ENCODE results near the gene AGO4. TPM values are rescaled to one million over a fixed set of nuclear protein-coding genes. Genes with fewer than 3 reads are reported as not detected.
"Not testable (repeated sequence)": the region's sequence is repeated elsewhere in the genome, so short reads cannot be mapped to it uniquely, and the experiment has no call there.

The AGO4 gene
- total and polyA plus RNA-seq, 4 experiments from 2014 or later, result 3.6 to 32.9 (median 21.9) TPM

DNA sequence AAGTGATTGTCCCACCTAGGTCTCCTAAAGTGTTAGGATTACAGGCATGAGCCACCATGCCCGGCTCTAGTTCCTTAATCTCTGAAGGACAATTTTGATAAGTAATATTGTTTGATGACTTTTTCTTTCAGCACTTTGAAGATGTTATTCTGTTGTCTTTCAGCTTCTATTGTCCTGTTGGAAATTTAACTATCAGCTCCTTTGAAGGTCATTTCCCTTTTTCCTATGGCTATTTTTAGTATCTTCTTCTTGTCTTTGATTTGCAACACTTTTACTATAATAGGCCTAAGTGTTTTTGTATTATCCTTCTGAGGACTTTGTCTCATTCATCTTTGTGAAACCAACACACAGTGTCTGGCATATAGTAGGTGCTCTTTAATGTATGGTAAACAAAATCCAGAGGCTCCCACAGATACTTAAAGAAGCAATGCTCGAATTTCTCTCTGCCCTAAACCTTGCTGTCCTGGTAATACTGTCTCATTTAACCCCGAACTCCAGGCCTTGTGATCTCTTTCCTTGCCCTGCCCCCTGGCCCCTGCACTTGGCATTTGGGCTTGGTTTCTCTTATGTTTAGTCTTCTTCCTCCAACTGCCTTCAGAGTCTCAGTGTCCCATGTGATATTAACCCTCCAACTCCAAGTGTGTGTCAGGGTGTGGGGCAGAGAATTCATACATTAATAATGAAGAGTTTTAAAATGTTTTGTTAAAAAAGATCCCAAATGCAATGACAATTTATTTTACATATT, 56.2 kb downstream of the AGO4 start:
- H3K36me3 ChIP-seq (ENCODE audit: insufficient read depth, low read length), result no peaks in the 10 kb centered on the region
- Mint-ChIP-seq H3K27me3 (no peaks in the 10 kb centered on the region), H3K4me1 (peaks cover 0 to 1% (median 0%) of the 10 kb centered on the region in 4 donors), H3K27ac (no peak overlapping the region), H3K4me3 (no peak overlapping the region), H3K9me3 (peaks cover 0 to 1% (median 0%) of the 10 kb centered on the region in 8 donors), H3K36me3 (no peaks in the 10 kb centered on the region)
- H3K4me1 ChIP-seq (ENCODE audit: insufficient read depth, low read length), result no peaks in the 10 kb centered on the region
- intact Hi-C loops (cut with micrococcal nuclease), result no loop called here
- ChIA-PET CTCF (ENCODE audit: partially characterized antibody) (interaction anchor here (1.5 kb wide), 1 partner anchor 9 kb away, joined by 4 read pairs; no protein-coding TSS in a partner anchor), POLR2A (ENCODE audit: partially characterized antibody) (no interaction called here)
- no peak for DNase-seq
- H3K27me3 ChIP-seq (ENCODE audit: insufficient read depth, low read length), result no peaks in the 10 kb centered on the region
- no peaks in the 10 kb centered on the region for H3K9me3 ChIP-seq (ENCODE audit: control insufficient read depth in 1 of 2, low read length in 2 of 2)
- no peak overlapping the region for H3K27ac ChIP-seq (ENCODE audit: low read depth, low read length)
- no peak overlapping the region for H3K4me3 ChIP-seq (ENCODE audit: low read length in 2 of 2)

DNA sequence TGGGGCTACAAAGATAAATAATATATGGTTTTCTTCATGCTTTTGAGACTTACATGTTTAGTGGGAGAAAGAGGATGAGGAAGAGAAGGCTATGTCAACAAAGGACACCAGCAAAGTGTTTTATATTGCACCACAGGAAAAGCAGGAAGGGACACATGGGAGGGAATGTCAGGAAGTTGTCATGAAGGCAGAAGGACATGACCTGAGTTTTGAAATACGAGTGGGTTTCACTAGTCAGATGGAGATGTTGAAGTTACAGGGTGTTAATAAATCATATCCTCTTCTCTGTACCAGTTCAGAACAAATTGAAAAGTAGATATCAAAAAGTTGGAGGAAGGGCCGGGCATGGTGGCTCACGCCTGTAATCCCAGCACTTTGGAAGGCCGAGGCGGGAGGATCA, 57.0 kb downstream of the AGO4 start:
- DNase-seq, result no peak
- intact Hi-C loops (cut with micrococcal nuclease), result no loop called here
- Mint-ChIP-seq H3K4me3 (no peak overlapping the region), H3K27ac (no peak overlapping the region), H3K9me3 (peaks cover 0 to 1% (median 0%) of the 10 kb centered on the region in 8 donors), H3K36me3 (no peaks in the 10 kb centered on the region), H3K4me1 (peaks cover 0 to 1% (median 0%) of the 10 kb centered on the region in 4 donors), H3K27me3 (no peaks in the 10 kb centered on the region)
- no peak overlapping the region for H3K27ac ChIP-seq (ENCODE audit: low read depth, low read length)
- no peaks in the 10 kb centered on the region for H3K4me1 ChIP-seq (ENCODE audit: insufficient read depth, low read length)
- CTCF ChIA-PET (ENCODE audit: partially characterized antibody), result no interaction called here
- no peaks in the 10 kb centered on the region for H3K9me3 ChIP-seq (ENCODE audit: control insufficient read depth in 1 of 2, low read length in 2 of 2)
- H3K27me3 ChIP-seq (ENCODE audit: insufficient read depth, low read length), result no peaks in the 10 kb centered on the region
- POLR2A ChIA-PET (ENCODE audit: partially characterized antibody), result no interaction called here
- no peak overlapping the region for H3K4me3 ChIP-seq (ENCODE audit: low read length in 2 of 2)
- no peaks in the 10 kb centered on the region for H3K36me3 ChIP-seq (ENCODE audit: insufficient read depth, low read length)

DNA sequence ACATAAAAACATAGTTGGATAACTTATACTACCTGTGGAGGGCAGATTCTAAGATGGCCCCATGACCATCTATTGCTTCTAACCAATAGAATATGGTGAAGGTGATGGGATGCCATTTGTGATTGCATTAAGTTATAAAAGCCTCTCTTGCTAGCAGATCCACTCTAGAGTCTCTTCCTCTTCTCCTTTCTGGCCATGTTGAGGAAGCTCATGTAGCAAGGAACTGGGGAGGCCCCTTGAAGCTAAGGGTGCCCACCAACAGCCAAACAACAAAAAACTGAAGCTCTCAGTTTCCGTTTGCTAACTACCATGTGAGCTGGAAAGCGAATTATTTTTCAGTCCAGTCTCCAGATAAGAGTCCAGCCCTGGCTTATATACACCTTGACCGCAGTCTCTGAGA, 59.2 kb downstream of the AGO4 start:
- CTCF ChIA-PET (ENCODE audit: partially characterized antibody), result no interaction called here

GRCh38 chr1:35869245-35869950, 61.6 kb downstream of the AGO4 start:
- POLR2A ChIA-PET (ENCODE audit: partially characterized antibody); H3K27me3 Mint-ChIP-seq; H3K4me3 Mint-ChIP-seq; H3K4me1 Mint-ChIP-seq; H3K9me3 Mint-ChIP-seq; DNase-seq; H3K27ac Mint-ChIP-seq; H3K27me3 ChIP-seq (ENCODE audit: insufficient read depth, low read length); H3K4me1 ChIP-seq (ENCODE audit: insufficient read depth, low read length); H3K9me3 ChIP-seq (ENCODE audit: control insufficient read depth in 1 of 2, low read length in 2 of 2); intact Hi-C loops (cut with micrococcal nuclease); CTCF ChIA-PET (ENCODE audit: partially characterized antibody); H3K27ac ChIP-seq (ENCODE audit: low read depth, low read length); H3K36me3 ChIP-seq (ENCODE audit: insufficient read depth, low read length); H3K4me3 ChIP-seq (ENCODE audit: low read length in 2 of 2); H3K36me3 Mint-ChIP-seq: not testable (repeated sequence)

More for the DNA sequence above, 59.2 kb downstream of the AGO4 start:
- no peaks in the 10 kb centered on the region for H3K36me3 Mint-ChIP-seq
- Histone ChIP-seq H3K9me3 (ENCODE audit: control insufficient read depth in 1 of 2, low read length in 2 of 2) (no peaks in the 10 kb centered on the region), H3K27me3 (ENCODE audit: insufficient read depth, low read length) (no peaks in the 10 kb centered on the region), H3K4me1 (ENCODE audit: insufficient read depth, low read length) (no peaks in the 10 kb centered on the region), H3K36me3 (ENCODE audit: insufficient read depth, low read length) (no peaks in the 10 kb centered on the region), H3K4me3 (ENCODE audit: low read length in 2 of 2) (no peak overlapping the region), H3K27ac (ENCODE audit: low read depth, low read length) (no peak overlapping the region)
- H3K4me1 Mint-ChIP-seq, result peaks cover 0 to 1% (median 0%) of the 10 kb centered on the region in 4 donors
- no peak overlapping the region for H3K4me3 Mint-ChIP-seq
- peaks cover 0 to 1% (median 0%) of the 10 kb centered on the region in 8 donors for H3K9me3 Mint-ChIP-seq
- H3K27me3 Mint-ChIP-seq, result peaks cover 0 to 1% of the 10 kb centered on the region in 2 donors
- no peak overlapping the region for H3K27ac Mint-ChIP-seq
- DNase-seq, result no peak
- intact Hi-C loops (cut with micrococcal nuclease), result no loop called here
- POLR2A ChIA-PET (ENCODE audit: partially characterized antibody), result no interaction called here

GRCh38 chr1:35870651-35871309, 63.0 kb downstream of the AGO4 start:
- Mint-ChIP-seq H3K9me3 (peaks cover 0 to 1% (median 0%) of the 10 kb centered on the region in 8 donors), H3K27me3 (peaks cover 0 to 1% of the 10 kb centered on the region in 2 donors), H3K27ac (no peak overlapping the region), H3K36me3 (no peaks in the 10 kb centered on the region), H3K4me1 (no peaks in the 10 kb centered on the region), H3K4me3 (no peak overlapping the region)
- intact Hi-C loops (cut with micrococcal nuclease), result no loop called here
- CTCF ChIA-PET (ENCODE audit: partially characterized antibody), result no interaction called here
- no peaks in the 10 kb centered on the region for H3K9me3 ChIP-seq (ENCODE audit: control insufficient read depth in 1 of 2, low read length in 2 of 2)
- H3K4me1 ChIP-seq (ENCODE audit: insufficient read depth, low read length), result no peaks in the 10 kb centered on the region
- H3K36me3 ChIP-seq (ENCODE audit: insufficient read depth, low read length), result no peaks in the 10 kb centered on the region
- DNase-seq, result no peak
- POLR2A ChIA-PET (ENCODE audit: partially characterized antibody), result no interaction called here
- no peak overlapping the region for H3K4me3 ChIP-seq (ENCODE audit: low read length in 2 of 2)
- no peak overlapping the region for H3K27ac ChIP-seq (ENCODE audit: low read depth, low read length)
- no peaks in the 10 kb centered on the region for H3K27me3 ChIP-seq (ENCODE audit: insufficient read depth, low read length)

- no peak overlapping the region for H3K27ac Mint-ChIP-seq
- intact Hi-C loops (cut with micrococcal nuclease), result no loop called here
- H3K27ac ChIP-seq (ENCODE audit: low read depth, low read length), result no peak overlapping the region
- no peaks in the 10 kb centered on the region for H3K36me3 ChIP-seq (ENCODE audit: insufficient read depth, low read length)
- POLR2A ChIA-PET (ENCODE audit: partially characterized antibody), result no interaction called here
- H3K36me3 Mint-ChIP-seq, result no peaks in the 10 kb centered on the region
- H3K4me3 ChIP-seq (ENCODE audit: low read length in 2 of 2), result no peak overlapping the region
- no peaks in the 10 kb centered on the region for H3K4me1 Mint-ChIP-seq
- no peaks in the 10 kb centered on the region for H3K9me3 ChIP-seq (ENCODE audit: control insufficient read depth in 1 of 2, low read length in 2 of 2)
- H3K4me1 ChIP-seq (ENCODE audit: insufficient read depth, low read length), result no peaks in the 10 kb centered on the region
- DNase-seq, result no peak
- peaks cover 0 to 1% (median 0%) of the 10 kb centered on the region in 8 donors for H3K9me3 Mint-ChIP-seq
- no peaks in the 10 kb centered on the region for H3K27me3 ChIP-seq (ENCODE audit: insufficient read depth, low read length)
- CTCF ChIA-PET (ENCODE audit: partially characterized antibody), result interaction anchor here (1.4 to 3.3 kb wide), 2 partner anchors 10 kb away, joined by 4 to 16 read pairs; partner anchors contain the start of gene AGO1
- H3K27me3 Mint-ChIP-seq, result peaks cover 0 to 1% of the 10 kb centered on the region in 2 donors
- no peak overlapping the region for H3K4me3 Mint-ChIP-seq
These were observed 65.5 kb downstream of the AGO4 start for GRCh38 chr1:35873243-35873750.

DNA sequence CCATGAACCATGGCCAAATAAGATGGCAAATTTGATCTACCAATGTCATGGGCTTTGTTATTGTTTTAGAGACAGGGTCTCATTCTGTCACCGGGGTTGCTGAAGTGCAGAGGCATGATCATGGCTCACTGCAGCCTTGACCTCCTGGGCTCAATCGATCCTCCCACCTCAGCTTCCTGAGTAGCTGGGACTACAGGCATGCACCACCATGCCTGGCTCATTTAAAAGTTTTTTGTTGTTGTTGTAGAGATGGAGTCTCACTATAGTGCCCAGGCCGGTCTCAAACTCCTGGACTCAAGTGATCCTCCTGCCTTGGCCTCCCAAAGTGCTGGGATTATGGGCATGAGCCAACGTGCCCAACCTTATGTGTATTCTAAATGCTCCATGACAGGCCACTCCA, 66.3 kb downstream of the AGO4 start:
- H3K36me3 ChIP-seq (ENCODE audit: insufficient read depth, low read length); H3K27me3 ChIP-seq (ENCODE audit: insufficient read depth, low read length); DNase-seq; H3K4me3 Mint-ChIP-seq; H3K9me3 ChIP-seq (ENCODE audit: control insufficient read depth in 1 of 2, low read length in 2 of 2); H3K9me3 Mint-ChIP-seq; H3K4me1 ChIP-seq (ENCODE audit: insufficient read depth, low read length); H3K36me3 Mint-ChIP-seq; H3K27ac ChIP-seq (ENCODE audit: low read depth, low read length); H3K27ac Mint-ChIP-seq; H3K4me3 ChIP-seq (ENCODE audit: low read length in 2 of 2); H3K27me3 Mint-ChIP-seq; intact Hi-C loops (cut with micrococcal nuclease); POLR2A ChIA-PET (ENCODE audit: partially characterized antibody); H3K4me1 Mint-ChIP-seq: not testable (repeated sequence)
- CTCF ChIA-PET (ENCODE audit: partially characterized antibody), result interaction anchor here (0.9 to 3.3 kb wide), 2 partner anchors 9 to 14 kb away, joined by 4 to 16 read pairs; partner anchors contain the start of gene AGO1

Measured in CD4-positive, alpha-beta memory T cell (primary cell).